HuH-7.5 (cell line): ENCODE measurements around the gene TEAD3.

ENCODE experiments used
- DNase-seq: peaks from one replicate; pipeline ENCODE4 v3.0.0; 2011; ENCODE audit warnings: low spot score

Gene TEAD3

DNA sequence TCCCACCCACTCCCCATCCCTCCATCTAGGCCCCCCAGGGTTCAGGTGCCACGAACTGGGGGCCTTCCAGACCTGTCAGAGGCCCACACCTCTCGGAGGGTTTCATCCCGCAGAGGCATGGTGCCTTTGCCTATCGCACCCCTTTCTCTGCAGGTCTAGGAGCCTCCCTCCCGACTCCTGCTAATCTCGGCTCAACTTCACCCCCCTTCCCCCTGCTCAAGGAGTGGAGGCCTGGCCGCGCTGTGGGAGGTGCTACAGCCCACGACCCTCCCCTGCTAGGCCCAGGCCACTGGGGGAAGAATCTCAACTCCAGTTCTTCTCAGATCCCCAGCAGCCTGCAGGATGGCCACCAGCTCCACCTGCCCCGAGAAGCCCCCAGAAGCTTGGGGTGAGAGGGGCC lies 15.9 kb upstream of the TEAD3 start, which contains the start of gene TULP1:
Gene TULP1, minus strand, starts transcription at position 157 of the 400 bp plus-strand sequence. Its CDS starts 38 bp downstream, at position 119.
- DNase-seq = no peak

DNA sequence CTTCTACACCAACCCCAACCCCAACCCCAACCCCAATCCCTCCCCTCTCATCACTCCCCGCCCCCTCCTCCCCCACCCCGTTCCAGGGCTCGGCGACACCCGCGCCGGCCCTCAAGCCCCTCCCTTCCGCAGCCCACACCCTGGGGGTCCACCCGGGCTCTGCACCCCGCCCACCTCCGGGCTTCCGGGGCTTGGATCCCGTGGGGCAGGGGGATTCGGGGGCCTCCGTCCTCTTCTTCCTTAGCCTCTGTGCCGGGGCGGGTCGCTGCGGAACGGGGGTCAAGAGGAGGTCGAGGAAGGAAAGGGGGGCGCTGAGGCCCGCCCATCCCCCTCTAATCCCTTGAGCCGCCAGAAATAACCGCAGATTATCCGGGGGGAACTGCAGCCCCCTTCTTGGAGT lies 15.1 kb upstream of the TEAD3 start:
- DNase-seq = no peak

DNA sequence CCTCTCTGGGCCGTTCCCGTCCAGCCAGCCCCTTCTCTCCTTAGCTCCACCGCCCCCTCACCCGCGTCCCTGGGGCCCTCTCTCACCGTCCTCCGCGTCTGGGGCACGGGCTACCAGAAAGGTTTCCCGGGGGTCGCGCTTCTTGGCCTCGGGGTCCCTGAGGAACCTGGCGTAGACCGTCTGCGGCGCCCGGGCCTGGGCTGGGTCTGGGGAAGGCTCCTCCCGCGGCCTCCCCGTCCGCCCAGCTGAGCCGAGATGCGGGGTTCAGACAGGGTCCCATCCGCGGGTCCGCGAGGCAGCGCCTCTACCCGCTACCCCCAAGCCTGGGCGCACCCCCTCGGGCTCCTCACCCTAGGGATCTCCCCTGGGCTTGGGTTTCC lies 14.7 kb upstream of the TEAD3 start:
- no peak for DNase-seq

DNA sequence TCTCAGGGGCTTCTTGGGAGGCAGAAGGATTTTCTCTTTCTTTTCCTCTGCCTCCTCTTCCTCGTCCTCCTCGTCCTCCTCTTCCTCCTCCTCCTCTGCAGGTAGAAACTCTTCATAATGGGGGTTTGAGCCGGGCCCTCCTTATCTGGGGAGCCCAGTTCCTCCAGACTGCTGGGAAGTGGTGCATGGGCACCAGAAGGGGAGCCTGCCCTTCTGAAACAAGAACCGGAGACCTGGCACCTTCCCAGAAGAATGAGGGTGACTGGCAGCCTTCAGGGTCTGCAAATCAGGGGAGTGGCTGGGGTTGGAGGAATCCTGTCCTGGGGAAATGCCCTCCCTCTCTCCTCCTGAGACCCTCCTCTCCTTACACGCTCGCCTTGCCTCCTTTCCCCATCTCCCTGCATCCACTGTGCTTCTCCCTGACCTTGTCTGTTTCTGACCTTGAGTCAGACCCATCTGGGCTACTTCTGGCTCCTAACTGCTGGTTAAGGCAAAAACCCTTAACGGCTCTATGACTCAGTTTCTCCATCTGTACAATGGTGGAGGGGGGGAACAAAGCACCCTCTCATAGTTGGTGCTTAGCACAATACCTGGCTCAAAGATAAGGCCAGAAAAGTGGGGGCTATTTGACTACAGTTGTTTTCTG lies 14.2 kb upstream of the TEAD3 start:
- DNase-seq = no peak

DNA sequence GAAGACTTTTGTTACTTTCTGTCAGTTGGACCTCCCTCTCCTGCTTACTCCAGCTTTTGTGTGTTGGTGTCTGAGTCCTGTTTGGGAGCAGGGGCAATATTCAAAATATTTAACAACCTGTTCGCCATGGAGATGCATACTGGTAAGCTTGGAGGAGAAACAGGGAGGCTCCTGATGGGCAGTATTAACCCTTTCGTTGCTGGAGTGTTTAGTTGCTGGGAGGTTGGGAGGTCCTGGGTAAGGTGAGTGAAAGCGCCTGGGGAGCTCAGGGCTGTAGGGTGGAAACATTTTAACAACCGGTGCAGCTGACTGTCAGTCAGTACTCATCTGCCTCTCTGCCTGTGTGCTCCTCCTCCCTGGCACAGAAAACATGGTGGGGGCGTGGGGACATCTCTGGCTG lies 11.7 kb upstream of the TEAD3 start:
- no peak for DNase-seq

DNA sequence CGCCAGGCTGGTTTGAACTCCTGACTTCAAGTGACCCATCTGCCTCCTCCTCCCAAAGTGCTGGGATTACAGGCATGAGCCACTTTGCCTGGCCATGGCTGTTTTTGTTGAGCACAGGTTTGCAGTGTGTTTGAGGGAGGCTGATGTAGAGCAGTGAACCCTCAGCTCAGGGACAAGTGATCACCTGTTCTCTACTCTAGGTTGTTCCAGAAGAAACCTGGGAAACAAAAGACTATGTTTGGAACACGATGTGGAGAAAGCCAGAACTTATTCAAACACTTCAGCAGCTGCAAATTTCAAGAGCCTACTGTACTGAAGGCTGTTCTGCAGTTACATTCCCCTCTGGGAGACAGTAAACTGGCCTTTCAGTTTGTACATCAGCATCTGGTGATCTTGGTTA lies 11.1 kb upstream of the TEAD3 start:
- DNase-seq = no peak

DNA sequence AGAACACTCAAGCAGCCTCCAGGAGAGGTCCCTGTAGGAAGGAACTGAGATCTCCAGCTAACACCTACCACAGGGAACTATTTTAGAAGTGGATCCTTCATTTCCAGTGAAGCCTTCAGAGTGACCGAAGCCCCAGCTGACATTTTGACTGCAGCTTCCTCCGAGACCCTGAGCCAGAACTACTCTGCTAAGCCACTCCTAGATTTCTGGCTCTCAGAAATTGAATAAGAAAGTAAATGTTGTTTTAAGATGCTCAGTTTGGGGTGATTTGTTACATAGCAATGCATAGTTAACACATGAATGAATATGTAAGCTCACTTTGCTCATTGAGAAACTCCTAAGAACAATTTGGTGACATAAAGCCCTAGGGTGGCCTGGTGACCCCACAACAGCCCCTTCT lies 10.3 kb upstream of the TEAD3 start:
- no peak for DNase-seq

DNA sequence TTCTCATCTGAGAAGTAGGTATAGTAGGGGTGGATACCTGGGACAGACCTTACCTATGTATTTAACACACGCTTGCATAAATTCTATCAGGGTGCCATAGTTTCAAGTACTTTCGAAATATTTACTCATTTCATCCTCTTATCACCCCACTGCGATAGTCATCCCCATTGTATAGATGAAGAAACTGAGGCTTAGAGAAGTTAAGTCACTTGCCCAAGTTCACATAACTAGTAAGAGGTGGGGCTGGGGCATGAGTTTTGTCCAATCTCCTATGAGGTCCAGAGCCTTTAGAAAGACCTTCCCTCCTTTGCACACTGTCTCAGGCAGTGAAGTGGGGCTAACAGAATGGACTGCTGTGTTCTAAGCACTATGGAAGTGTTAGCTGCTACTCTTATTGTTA lies 9.7 kb upstream of the TEAD3 start:
- no peak for DNase-seq

DNA sequence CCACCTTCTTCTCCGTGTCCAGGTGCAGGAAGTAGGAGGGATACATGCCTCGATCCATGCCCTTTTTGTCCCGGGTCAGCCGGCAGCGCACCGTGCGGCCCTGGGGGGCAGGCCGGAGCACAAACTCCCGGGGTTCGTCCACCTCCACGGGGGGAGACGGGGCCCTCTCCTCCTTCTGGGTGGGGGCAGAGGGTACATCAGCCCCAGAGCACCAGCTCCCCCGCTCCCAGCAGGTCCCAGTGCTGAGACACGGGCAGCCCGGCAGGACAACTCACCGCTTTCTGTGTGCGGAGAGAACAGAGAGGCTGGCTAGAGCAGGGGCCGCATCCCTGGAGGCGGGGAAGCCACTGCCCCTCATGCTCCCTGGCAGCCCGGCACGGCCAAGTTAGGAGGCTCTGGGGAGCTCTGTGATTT lies 9.1 kb upstream of the TEAD3 start:
- no peak for DNase-seq

DNA sequence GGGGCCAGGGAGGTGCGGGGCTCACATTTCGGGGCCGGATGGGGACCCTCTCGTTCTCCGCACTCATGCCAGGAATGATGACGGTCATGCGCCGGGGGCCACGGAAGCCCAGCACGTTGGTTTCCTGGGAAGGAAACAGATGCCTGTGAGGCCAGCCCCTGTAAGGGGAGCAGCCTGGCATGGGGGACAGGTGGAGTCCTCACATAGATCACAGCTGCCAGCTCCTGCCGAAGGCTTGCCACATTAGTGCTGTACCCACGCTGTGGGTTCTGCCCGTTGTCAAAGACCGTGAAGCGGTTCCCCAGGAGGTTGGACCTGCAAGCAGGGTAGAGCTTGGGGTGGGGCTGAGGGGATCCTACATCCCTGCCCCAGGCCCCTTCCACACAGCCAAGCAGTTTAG lies 6.7 kb upstream of the TEAD3 start:
- no peak for DNase-seq

DNA sequence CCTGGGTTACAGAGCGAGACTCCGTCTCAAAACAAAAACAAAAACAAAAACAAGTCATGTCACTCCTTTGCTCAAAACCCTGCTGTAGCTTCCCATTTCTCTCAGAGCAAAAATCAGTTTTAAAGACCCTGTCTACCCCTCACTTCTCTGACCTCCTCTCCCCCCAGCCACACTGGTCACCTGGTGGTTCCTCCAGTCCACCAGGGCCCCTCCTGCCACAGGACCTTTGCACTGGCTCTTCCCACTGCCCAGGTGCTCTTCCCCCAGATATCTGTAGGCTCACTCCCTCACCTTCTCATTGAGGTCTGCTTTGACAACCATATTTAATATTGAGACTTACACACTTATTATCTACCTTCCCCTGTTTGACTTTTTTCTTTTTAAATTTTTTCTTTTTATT lies 4.9 kb upstream of the TEAD3 start:
- DNase-seq = no peak

DNA sequence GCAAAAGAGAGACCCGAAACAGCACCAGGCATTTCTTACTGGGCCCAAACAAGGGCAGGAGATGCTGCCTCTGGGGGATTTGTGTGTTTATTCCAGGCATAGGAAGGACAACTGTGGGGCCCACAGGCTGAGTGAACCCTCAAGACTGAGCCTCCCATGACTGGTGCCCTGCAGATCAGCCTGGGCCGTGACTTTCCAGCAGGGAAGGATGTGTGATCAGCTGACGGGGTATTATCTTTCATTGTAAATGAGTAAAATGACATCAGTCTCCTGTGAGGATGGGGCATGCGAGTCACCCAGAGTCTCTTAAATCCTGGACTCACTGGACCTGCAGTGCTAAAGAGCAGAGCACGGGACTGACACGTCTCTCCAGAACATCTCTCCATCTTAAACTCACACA lies 3.9 kb upstream of the TEAD3 start:
- DNase-seq = no peak

DNA sequence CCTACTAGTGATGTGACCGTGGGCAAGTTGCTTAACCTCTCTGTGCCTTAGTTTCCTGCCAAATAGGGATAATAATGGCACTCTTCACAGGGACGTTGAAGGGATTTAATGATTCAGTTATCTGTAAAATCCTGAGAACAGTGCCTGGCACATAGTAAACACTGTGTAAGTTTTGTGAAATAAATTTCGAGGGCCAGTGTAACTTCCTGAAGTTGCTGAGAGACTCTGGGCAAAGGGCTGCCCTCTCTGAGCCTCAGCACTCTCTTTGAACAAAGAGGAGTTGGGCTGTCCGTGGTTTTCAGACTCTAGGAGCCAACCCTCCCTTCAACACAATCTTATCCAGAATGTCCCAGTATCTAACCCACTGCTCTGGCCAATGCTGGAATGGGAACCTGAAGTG lies 2.5 kb upstream of the TEAD3 start:
- DNase-seq = no peak

DNA sequence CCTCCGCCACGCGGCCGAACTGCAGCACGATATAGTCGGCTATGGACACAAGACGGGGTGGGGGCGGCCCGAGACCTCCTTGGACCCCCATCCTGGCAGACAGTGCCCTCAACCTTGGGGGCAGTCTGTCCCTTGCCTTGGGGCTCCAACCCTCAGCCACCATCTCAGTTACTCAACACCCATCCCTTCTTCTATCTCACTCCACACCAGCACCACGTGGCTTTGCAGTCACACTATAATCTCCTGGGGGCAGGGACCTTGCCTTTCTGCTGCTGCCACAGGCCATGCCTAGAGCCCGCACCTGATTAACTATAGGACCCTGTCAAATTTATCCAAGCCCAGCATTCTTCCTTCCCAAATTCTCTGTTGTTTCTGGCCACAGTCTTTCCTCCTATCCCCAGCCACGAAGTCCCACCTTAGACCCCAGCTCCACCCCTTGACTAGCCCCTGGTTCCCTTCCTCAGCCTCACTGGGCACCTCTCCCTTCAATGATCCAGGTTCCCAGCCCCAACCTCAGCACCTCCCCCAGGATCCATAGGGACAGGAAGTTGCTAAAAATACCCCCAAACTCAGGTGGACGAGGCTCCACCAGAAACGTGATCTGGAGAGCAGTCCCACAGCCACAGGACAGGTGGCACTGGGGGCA lies 1.7 kb upstream of the TEAD3 start:
- no peak for DNase-seq

DNA sequence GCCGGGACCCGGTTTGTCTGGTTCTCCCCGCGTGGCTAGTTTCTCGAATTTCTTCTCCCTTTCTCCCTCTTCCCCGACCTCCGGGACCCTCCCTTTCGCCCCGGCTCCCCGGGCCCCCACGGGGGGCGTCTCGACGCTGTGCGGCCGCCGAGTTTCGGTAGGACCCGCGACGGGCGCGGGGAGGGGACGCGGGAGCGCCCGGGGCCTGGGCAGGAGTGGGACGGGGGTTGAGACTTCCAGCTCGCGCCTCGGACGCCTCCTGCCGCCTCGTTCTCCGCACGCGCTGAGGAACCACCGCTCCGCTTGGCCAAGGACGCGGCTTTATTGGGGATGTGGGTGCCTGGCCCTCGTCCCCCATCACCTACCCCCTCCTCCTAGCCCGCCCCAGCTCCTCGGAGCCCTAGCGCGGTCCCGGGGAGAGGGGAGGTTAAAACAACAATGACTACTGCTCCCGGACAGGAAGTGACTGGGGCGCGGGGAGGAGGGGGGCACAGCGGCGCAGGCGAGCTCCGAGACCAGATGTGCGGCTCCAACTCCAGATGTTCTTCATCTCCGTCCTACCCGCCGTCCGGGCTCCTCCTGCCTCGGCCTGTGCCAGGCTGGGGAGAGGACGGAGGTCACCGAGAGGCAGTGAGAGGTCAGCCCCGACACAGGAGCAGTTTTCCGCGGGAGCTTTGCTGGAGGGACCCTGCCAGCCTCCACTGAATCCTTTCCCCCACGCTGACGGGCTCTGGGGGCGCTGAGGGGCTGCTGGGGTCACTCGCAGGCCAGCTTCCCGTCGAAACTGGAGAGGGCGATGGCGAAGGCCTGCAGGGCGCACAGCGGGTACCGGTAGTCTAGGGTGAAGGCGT lies 917 bp upstream of the TEAD3 start:
- peak; percentile 60 for DNase-seq

DNA sequence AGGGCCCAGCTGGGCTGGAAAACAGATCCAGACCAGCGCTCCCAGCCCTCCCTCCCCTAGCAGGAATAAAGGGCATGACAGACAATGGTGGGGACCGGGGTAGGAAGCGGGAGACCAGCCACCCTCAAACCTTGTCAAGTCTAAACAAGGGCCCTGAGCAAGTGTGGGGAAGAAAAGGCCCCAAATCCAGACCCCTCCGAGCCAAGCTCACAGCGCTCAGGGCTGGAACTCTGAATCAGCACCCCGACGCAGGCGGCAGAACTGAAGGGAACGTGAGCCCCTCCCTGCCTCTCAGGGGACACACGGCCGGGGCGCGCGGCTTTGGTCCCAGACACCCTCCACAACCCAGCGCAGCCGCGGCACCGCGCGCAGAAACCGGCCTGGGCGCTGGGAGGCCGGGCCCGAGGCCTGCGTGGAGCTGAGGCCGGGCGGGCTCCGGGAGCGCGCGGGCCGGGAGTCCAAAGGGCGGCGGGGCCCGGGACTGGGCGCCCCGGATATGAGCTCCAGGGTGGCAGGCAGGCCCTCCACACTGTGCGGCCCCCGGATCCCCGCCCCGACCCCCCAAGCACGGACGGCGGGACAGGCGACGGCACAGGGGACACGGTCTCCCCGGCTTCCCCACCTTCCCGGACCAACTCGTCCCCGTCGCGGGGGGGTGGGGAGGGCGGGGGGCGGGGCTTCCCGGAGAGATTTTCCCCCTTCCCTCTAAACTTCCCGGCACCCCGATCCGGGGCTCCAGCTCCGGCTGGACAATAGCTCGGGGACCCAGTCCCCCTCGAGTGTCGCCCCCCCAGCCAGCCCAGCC lies 641 bp downstream of the TEAD3 start:
- peak; percentile 77 for DNase-seq

DNA sequence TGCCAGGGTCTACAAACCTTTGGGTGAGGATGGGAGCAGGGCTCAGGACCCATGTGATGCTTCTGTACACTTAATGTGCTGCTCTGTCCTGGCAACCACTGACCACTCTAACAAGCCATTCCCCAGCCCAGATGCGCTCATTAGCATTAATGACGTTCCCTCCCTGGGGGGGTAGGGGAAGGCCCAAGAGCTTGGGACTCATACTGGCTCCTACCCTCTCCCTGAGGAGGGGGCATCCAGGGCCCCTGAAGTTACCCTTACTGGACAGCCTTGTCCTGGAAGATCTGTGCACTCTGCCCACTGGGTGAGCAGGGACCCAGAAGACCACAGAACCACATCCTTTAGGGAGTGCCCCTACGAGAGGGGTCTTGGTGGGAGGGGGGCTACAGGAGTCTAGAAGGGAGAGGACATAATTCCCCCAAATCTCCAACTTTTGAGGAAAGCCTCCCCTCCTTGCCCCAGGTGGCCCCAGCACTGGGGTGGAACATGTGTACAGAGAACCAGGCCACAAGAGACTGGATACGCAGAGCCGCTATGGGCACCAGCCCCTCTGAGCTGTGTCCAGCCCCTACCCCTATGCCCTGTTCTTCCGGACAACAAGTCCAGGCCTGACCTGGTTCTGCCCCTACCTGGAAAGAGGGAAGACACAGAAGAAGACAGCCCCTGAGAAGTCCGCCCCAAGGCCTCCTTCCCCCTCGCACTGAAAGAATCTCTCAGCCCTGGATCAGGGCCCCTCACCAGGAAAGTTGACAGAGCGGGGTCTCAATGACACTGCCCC lies 1.4 kb downstream of the TEAD3 start:
- DNase-seq = no peak

DNA sequence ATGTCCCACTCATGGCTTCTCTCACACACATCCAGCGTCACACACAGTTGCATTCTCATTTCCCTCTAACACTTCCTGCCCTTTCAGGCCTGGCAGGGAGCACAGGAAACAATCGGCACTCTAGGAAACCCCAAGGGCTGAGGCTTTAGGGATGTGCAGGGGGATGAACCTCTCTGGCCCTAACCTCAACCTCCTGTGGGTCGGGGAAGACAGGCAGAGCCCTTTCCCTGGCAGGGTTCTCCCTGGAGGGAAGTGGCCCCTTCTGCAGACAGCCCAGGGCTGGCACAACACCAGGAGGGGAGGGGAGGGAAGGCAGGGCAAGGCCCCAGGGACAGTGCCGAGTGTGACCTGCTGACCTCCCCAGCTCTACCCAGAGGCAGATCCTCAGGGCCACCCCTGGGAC lies 2.7 kb downstream of the TEAD3 start:
- DNase-seq = no peak

DNA sequence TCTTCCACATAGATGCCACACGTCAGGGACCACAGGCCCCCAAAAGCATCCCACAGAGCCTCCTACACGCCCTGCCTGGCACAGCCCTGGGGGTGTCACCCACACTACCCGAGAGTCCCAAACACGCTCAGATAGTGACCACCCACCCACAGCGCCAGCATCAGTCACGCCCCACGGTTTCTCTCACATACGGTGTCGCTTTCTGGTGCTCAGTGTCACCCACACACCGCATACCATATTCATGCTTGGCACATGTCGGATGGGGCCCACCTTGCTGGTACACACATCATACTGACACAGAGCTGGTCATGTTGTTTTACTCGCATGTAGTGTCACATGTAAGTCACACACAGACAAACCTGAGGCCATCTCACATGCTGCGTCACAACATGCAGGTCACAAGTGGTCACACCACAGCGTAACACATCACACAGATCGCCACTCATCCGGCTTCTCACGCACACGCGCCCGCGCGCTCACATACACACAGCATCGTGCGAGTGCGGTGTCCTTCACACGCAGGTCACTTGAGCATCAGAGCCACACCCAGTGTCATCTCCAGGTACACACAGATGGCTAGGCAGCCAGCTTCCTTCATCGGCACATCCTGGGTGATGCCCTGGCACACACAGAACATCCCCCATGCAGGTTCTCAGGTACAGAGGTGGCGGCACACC lies 3.4 kb downstream of the TEAD3 start:
- DNase-seq = no peak

DNA sequence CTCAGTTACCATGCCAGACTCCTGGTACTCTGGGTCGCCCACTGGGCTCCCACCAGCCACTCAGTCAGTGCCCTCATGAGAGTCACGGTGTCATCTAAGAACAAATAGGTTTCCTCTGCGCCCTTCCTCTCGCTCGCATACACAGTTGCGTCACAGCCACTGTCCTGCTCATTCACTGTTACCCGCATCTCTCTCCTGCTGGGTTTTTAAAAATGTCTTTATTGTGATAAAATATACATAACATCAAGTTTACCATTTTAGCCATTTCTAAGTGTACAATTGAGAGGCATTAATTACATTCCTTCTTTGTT lies 4.0 kb downstream of the TEAD3 start:
- no peak for DNase-seq

DNA sequence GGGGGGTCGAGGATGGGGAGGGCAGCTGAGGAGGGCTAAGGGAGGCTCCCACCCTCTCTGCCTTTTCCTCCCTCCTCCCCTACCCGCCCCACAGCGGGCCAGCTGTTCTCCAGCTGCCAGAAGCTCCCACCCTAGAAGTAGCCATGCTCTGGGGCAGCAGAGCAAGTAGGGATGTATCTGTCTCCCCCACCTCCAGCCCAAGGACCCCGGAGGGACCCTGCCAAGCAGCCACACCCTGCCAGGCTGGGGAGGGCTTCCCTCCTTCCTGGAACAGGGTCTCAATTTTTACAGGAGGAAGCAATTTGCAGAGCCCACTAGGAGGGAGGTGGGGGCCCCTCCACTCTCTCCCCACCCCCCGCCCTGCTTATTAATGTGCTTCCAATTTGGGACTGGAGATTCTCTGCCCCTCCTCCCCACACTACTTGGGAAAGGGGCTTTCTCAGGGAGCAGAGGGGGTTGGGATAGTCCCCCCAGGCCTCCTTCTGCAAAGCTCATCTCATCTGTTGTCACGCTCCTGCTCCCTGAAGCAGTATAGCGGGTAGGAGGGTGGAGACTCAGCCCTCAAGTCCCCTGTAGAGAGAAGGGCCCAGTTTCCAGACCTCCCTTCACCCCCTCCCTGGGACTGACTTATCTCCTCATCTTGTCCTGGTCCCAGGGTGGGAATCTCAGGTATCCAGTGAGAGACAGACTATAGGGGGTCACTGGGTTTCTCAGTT lies 4.5 kb downstream of the TEAD3 start:
- no peak for DNase-seq
